Sigmoid colon (tissue), 4 donors: Measurements from ENCODE around the gene DES.

Experiments used
- EP300 ChIP-seq, 4 donors: sonication (generic); formaldehyde crosslinking; IDR thresholded peaks; one replicate each; pipeline ENCODE4 v1.6.1; 2017; ENCODE audit warnings: antibody characterized with exemption in 4 of 4
- TF ChIP-seq, protein P1 (sequence below), 4 experiments: fragments of 450-650 bp in 3 of 4; fragments of 200-600 bp in 1 of 4; IDR thresholded peaks; one replicate each; pipeline ENCODE4 v1.5.1; 2016 to 2019; ENCODE audit warnings: antibody characterized with exemption in 4 of 4, mild to moderate bottlenecking in 3 of 4, moderate library complexity in 2 of 4

DNA sequence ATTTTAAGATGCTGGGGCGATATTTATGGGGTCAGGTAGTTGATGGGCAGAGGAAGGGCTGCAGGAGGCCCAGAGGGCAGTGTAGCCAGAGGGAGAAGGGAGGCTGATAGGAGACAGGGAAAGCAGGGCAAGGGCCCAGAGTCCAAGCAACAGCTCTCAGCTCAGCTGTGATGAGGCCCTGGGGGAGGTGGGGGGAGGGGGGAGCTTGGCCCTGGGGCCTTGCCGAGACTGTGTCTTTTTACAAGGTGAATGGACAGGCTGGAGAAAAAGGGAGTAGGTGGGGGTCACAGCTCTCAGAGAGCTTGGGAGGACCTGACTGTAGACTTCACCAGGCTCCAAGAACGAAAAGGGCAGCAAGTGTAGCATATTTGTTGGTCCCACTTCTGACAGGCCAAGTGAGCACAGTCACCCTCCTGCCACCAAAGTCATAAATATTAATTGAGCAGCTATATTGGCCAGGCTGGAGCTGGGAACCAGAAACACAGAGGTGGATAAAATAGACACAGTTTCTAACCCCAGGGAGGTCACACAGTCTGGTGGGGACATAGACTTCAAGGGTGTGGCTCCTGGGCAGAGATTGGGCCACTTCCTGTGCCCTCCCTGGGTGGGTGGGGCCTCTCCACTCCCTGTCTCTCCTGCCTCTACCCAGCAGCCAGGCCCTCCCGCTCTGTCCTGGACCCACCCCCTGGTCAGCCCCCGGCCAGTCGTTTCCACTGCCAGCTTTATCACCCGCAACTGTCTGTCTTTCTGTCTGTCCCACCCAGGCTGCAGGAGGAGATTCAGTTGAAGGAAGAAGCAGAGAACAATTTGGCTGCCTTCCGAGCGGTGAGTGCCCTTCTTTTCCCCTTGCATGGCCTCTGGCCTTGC lies 1.4 kb downstream of the DES start:
- TF ChIP-seq, protein P1, sequence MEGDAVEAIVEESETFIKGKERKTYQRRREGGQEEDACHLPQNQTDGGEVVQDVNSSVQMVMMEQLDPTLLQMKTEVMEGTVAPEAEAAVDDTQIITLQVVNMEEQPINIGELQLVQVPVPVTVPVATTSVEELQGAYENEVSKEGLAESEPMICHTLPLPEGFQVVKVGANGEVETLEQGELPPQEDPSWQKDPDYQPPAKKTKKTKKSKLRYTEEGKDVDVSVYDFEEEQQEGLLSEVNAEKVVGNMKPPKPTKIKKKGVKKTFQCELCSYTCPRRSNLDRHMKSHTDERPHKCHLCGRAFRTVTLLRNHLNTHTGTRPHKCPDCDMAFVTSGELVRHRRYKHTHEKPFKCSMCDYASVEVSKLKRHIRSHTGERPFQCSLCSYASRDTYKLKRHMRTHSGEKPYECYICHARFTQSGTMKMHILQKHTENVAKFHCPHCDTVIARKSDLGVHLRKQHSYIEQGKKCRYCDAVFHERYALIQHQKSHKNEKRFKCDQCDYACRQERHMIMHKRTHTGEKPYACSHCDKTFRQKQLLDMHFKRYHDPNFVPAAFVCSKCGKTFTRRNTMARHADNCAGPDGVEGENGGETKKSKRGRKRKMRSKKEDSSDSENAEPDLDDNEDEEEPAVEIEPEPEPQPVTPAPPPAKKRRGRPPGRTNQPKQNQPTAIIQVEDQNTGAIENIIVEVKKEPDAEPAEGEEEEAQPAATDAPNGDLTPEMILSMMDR (IDR thresholded peaks at IDR 0.05), result no peak
- TF ChIP-seq EP300 (IDR thresholded peaks at IDR 0.05), result no peak
